AG04450 (cell line): ENCODE results near the gene VWA3A. TPM values are rescaled to one million over a fixed set of nuclear protein-coding genes. Genes with fewer than 3 reads are reported as not detected.

ENCODE experiments used
- CTCF ChIA-PET: fragments of 300-600, 350-600 bp; formaldehyde crosslinking; extraction: SDS; loops from one replicate; lab custom pipeline; 2022; ENCODE audit warnings: antibody characterized with exemption, inconsistent platforms; lab: Charles Lee
- POLR2A ChIA-PET: fragments of 350-600 bp; formaldehyde crosslinking; extraction: SDS; loops from one replicate; lab custom pipeline; 2021; ENCODE audit warnings: antibody characterized with exemption, inconsistent platforms; lab: Yijun Ruan, JAX
- DNase-seq: peaks from one replicate; pipeline ENCODE4 v3.0.0-alpha.2; 2011; ENCODE audit warnings: low read depth, low spot score
- H3K27ac ChIP-seq: one replicate; pipeline ENCODE4 v1.5.1; 2012; ENCODE audit warnings: low read depth, low read length, control low read depth
- H3K27me3 ChIP-seq: one replicate; pipeline ENCODE4 v1.6.0; 2012; ENCODE audit warnings: low read length; ENCODE audit not compliant: control insufficient read depth, insufficient read depth
- H3K4me3 ChIP-seq: 2 replicates; pipeline ENCODE4 v1.5.1; 2011; ENCODE audit warnings: mild to moderate bottlenecking, low read depth, low read length, control low read depth
- H3K9me3 ChIP-seq: 2 replicates; pipeline ENCODE4 v1.5.1; 2012; ENCODE audit warnings: low read length; ENCODE audit not compliant: control insufficient read depth, insufficient read depth
- polyA plus RNA-seq: library from polyadenylated mRNA; depleted of rRNA; stranded (reverse); fragments of >200 nt; gene quantifications from 2 replicates; pipeline ENCODE4 v1.2.3, GENCODE V29; 2011
- TF ChIP-seq, protein P1 (sequence below): IDR thresholded peaks from 2 replicates; pipeline ENCODE4 v1.5.1; 2011; ENCODE audit warnings: low read depth, low read length, control low read depth, inconsistent platforms

The VWA3A gene
- polyA plus RNA-seq, 1 experiment = not detected

DNA sequence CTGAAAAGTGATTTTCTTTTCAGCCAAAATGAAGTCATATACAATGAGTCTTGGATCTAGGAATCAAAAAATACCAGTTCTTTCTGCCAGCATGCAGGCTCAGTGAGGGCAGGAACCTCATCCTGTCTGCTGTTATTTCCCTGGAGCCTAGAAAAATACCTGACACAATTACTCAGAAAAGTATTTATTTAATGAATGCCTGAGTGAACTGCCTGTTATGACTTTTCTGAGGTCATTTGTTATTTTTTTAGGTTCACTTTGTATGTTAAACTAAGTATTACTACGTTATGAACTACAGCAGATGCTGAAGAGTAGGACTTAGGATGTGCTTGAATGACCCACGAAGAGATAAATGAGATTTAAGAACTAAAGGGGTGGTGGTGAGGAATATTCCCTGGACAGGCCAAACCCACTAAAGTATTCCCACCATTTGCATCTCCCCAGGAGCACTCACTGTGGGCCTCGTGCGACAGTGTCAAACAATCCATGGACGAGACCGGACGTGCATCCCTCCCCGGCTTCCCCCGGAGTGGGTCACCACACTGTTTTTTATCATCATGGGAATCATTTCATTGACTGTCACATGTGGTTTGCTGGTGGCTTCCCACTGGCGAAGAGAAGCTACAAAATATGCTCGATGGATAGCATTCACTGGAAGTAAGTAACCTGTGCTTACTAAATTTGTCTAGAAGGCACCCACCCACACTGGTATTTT is 17.1 kb upstream of the VWA3A start:
- TF ChIP-seq, protein P1, sequence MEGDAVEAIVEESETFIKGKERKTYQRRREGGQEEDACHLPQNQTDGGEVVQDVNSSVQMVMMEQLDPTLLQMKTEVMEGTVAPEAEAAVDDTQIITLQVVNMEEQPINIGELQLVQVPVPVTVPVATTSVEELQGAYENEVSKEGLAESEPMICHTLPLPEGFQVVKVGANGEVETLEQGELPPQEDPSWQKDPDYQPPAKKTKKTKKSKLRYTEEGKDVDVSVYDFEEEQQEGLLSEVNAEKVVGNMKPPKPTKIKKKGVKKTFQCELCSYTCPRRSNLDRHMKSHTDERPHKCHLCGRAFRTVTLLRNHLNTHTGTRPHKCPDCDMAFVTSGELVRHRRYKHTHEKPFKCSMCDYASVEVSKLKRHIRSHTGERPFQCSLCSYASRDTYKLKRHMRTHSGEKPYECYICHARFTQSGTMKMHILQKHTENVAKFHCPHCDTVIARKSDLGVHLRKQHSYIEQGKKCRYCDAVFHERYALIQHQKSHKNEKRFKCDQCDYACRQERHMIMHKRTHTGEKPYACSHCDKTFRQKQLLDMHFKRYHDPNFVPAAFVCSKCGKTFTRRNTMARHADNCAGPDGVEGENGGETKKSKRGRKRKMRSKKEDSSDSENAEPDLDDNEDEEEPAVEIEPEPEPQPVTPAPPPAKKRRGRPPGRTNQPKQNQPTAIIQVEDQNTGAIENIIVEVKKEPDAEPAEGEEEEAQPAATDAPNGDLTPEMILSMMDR = no peak
- CTCF ChIA-PET = interaction anchor here (1.0 to 5.9 kb wide), 4 partner anchors 8 to 85 kb away, joined by 3 to 365 read pairs (median 44); partner anchors contain the start of gene PDZD9
- H3K4me3 ChIP-seq = no peak overlapping the region
- POLR2A ChIA-PET = no interaction called here
- H3K27ac ChIP-seq = peak overlapping the region; percentile 41
- H3K27me3 ChIP-seq = no peaks in the 10 kb centered on the region
- no peaks in the 10 kb centered on the region for H3K9me3 ChIP-seq
- DNase-seq = peak; percentile 15

DNA sequence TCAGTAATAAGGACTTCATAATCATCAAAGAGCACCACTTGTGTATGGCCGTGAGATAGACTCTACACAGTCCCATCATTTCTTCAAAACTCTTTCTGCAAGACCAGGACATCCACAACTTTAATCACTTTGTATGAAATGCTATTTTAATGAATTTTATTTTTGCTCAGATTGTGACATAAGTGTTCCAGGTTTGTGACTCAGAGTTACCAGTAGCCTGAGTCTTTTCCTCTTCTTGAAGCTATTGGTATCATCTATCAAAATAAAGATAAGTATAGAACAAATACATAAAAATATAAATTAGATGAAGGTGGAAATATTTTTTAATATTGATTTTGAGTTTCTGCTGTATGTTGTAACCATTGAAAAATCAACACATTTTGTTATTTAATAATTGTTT is 16.6 kb upstream of the VWA3A start:
- POLR2A ChIA-PET = no interaction called here
- DNase-seq = no peak

DNA sequence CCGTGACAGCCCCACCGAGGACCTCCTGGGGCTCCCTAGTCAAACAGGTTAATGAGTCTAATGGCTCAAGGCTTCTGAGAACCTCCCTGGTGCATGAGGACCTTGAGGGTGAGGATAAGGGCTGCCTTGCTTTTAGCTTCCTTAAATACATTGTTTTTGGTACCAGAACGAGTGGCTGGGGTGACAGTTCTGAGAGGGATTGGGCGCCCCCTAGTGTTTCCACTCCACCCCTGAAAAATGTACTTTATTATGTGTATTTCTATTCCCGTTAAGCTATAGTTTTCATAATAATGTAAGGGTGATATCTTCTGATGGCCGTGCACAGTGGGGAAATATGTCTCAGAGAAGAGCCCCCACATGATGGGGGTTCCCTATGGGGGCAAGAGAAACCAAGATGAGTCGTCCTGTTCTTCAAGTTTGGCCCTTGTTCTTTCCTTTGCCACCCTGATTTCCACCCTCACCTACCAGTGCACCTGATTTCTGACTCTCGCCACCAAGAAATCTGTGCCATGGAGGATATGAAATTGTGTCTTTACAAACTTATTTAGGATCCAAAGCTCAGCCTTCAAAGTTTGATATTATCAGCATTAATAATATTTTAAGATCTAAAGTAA is 14.5 kb upstream of the VWA3A start:
- TF ChIP-seq, protein P1 = peak; percentile 87

More for the DNA sequence above, 16.6 kb upstream of the VWA3A start:
- TF ChIP-seq, protein P1 = no peak
- H3K9me3 ChIP-seq = no peaks in the 10 kb centered on the region
- H3K27ac ChIP-seq = peak overlapping the region; percentile 41
- CTCF ChIA-PET = interaction anchor here (0.6 to 5.9 kb wide), 9 partner anchors 9 to 107 kb away, joined by 3 to 365 read pairs (median 10); partner anchors contain the start of genes MOSMO, PDZD9 and VWA3A
- H3K4me3 ChIP-seq = no peak overlapping the region
- no peaks in the 10 kb centered on the region for H3K27me3 ChIP-seq

DNA sequence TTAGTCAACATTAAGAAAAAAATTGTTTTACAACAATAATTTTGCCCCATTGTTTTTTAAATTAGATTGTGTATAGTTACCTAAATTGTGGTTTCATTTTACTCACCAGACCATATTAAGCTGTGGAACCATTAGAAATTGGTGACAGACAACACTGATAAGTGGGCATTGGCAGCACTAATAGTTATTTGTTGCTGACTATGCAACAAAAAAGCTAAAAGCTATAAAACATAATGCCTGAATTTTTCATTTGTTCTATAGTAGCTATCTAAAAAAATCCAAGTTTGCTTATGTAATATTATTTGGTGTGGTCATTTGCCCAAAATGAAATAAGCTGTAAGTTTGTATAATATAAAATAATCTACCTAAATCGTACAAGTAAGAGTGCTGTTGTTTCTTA is 13.7 kb upstream of the VWA3A start:
- no peak for DNase-seq
- ChIA-PET CTCF (interaction anchor here (0.6 to 5.9 kb wide), 35 partner anchors 8 to 144 kb away, joined by 3 to 365 read pairs (median 13); partner anchors contain the start of genes MOSMO, PDZD9, UQCRC2 and VWA3A), POLR2A (interaction anchor here (1.6 kb wide), 1 partner anchor 71 kb away, joined by 9 read pairs; the partner anchor contains the start of gene MOSMO)
- TF ChIP-seq, protein P1 = no peak
- no peaks in the 10 kb centered on the region for H3K27me3 ChIP-seq
- H3K9me3 ChIP-seq = no peaks in the 10 kb centered on the region
- no peak overlapping the region for H3K27ac ChIP-seq
- no peak overlapping the region for H3K4me3 ChIP-seq

More for the DNA sequence above, 14.5 kb upstream of the VWA3A start:
- peak; percentile 26 for DNase-seq
- POLR2A ChIA-PET = interaction anchor here (0.9 to 1.6 kb wide), 4 partner anchors 69 to 78 kb away, joined by 7 to 10 read pairs (median 8); partner anchors contain the start of gene MOSMO
- Histone ChIP-seq H3K27ac (no peak overlapping the region), H3K27me3 (no peaks in the 10 kb centered on the region), H3K4me3 (no peak overlapping the region), H3K9me3 (no peaks in the 10 kb centered on the region)
- CTCF ChIA-PET = interaction anchor here (0.6 to 5.9 kb wide), 58 partner anchors 9 to 1436 kb away, joined by 3 to 365 read pairs (median 7); partner anchors contain the start of genes MOSMO, PDZD9, POLR3E and UQCRC2
